Measurements from ENCODE around the gene MEI1.
"Not testable (repeated sequence)": the region's sequence is repeated elsewhere in the genome, so short reads cannot be mapped to it uniquely, and the experiment has no call there.

The MEI1 gene

DNA sequence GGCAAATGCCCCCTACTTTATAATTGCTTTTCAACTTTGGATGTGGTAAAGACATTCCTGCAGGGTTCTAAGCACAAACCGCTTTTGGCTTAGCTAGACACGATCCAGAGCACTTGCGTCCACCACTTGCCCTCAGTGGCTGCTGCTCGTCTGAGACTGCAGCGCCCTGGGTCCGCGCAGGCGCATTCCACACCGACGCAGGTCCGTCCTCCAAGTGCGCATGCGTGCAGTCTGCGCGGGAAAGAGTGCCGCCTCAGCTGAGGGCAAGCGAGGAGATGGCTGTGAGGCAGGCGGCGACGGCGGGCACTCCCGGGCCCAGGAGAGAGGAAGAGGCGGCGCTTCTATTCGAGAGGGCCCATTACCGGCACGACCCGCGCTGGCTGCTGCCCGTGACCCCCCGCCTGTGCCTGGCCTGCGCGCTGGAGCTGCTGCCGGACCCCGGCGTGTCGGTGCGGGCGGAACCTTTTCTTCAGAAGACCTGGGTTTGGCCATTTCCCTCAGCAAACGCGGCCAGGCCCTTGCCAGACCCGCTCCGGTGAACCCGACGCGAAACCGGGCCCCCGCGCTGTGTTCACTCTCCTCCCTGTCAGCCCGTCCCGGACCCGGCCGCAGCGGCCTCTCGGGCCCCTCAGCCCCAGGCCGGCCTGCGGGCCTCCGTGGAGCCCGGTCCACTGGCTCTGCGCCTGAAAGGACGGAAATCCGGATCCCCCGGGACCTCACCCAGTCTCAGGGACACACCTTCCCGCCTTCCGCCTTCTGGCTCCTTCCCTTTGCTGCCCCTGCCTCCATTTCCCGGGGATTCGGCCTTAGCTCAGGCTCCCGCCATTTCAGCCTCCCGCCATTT is at the start of gene MEI1:
MEI1 (plus strand) TSS at position 240 of the 844 bp plus-strand sequence; CDS start at position 276, 36 bp downstream.
- DNase-seq = no peak

GRCh38 chr22:41650229-41650628 is 49.1 kb upstream of the MEI1 start:
- no peak for DNase-seq

DNA sequence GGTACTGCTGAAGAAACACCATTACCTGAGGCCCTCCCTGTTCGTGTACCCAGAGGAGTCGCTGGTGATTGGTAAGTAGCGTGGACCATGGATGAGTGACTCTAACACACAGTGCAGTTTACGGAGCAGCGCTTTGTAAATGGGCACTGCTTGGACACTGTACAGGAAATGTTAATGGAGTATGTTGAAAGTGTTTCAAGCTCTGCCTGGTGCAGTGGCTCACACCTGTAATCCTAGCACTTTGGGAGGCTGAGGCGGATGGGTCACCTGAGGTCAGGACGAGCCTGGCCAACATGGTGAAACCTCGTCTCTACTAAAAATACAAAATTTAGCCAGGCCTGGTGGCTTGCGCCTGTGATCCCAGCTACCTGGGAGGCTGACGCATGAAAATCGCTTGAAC is 48.5 kb upstream of the MEI1 start:
- no peak for DNase-seq

DNA sequence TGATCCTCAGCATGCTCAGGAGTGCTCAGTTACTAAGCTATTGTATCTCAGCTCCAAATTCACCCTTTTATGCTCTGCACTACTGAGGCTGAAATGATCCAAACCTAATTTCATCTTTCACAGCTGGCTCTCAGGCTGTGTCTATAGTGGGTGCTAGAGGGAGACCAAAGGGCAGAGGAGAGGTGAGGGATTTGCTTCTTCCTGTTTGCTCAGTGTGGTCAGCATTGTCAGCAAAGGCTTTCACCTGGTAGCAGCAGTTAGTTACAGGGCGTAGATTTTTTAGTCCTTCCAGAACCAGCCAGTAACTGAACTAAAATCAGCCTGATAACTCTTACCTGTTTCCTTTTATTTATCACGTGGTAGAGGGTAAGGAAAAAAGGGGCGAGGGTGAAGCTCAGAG is 45.0 kb upstream of the MEI1 start:
- DNase-seq = no peak

GRCh38 chr22:41656556-41656955 is 42.7 kb upstream of the MEI1 start:
- no peak for DNase-seq

GRCh38 chr22:41657709-41658108 is 41.6 kb upstream of the MEI1 start:
- no peak for DNase-seq

- no peak for DNase-seq
These were observed 40.4 kb upstream of the MEI1 start for GRCh38 chr22:41658869-41659268.

GRCh38 chr22:41659941-41660340 is 39.4 kb upstream of the MEI1 start:
- DNase-seq = no peak

GRCh38 chr22:41660416-41660815 is 38.9 kb upstream of the MEI1 start:
- DNase-seq = no peak

- no peak for DNase-seq
These were observed 38.2 kb upstream of the MEI1 start for GRCh38 chr22:41661088-41661487.

GRCh38 chr22:41661713-41662112 is 37.6 kb upstream of the MEI1 start:
- DNase-seq = no peak

DNA sequence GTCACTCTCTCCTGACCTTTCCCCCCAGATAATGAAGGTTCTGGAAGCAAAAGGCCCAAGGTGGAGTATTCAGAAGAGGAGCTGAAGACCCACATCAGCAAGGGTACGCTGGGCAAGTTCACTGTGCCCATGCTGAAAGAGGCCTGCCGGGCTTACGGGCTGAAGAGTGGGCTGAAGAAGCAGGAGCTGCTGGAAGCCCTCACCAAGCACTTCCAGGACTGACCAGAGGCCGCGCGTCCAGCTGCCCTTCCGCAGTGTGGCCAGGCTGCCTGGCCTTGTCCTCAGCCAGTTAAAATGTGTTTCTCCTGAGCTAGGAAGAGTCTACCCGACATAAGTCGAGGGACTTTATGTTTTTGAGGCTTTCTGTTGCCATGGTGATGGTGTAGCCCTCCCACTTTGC is 35.7 kb upstream of the MEI1 start:
- not testable (repeated sequence) for DNase-seq

GRCh38 chr22:41664490-41664889 is 34.8 kb upstream of the MEI1 start:
- DNase-seq = no peak

GRCh38 chr22:41664951-41665350 is 34.4 kb upstream of the MEI1 start:
- DNase-seq = no peak

DNA sequence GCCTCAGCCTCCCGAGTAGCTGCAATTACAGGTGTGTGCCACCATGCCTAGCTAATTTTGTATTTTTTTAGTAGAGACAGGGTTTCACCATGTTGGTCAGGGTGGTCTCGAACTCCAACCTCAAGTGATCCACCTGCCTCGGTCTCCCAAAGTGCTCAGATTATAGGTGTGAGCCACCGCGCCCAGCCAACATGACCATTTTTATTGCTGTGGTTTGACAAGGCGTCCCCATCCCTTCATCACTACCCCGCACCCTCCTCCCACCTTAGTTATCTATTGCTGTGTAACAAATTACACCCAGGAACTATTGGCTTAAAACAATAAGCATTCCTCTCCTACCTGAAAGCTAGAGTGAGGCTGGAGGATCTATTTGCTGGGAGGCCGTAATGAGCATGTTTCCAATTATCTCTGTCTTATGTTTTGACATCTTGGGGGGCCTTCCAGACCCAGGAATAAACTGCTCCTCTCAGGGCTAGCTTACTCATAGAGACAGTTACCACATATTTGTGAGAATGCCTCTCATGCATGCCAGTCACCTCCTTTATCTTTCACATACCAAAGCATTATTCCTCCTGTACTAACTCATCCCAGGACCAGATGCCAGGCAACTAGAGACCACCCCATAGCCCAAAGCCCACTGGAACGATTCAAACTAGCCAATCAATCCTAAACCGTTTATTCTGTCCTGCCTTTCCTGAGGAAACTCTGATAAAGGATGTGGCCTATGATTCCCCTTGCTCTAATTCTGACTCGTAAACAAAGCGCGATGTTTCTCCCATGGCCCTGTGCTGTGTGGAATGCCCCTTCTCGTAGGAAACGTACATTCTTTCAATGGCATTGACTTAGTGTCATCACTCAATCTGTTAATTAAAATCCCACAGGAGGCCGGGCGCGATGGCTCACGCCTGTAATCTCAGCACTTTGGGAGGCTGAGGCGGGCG is 30.1 kb upstream of the MEI1 start:
- DNase-seq = no peak

DNA sequence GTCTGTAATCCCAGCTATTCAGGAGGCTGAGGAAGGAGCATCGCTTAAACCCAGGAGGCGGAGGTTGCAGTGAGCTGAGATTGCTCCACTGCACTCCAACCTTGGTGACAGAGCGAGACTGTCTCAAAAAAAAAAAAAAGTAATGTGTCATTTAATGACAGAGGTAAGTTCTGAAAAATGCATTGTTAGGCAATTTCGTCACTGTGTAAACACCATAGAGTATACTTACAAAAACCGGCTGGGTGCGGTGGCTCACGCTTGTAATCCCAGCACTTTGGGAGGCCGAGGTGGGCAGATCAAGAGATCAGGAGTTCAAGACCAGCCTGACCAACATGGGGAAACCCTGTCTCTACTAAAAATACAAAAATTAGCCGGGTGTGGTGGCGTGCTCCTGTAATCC is 27.2 kb upstream of the MEI1 start:
- not testable (repeated sequence) for DNase-seq

DNA sequence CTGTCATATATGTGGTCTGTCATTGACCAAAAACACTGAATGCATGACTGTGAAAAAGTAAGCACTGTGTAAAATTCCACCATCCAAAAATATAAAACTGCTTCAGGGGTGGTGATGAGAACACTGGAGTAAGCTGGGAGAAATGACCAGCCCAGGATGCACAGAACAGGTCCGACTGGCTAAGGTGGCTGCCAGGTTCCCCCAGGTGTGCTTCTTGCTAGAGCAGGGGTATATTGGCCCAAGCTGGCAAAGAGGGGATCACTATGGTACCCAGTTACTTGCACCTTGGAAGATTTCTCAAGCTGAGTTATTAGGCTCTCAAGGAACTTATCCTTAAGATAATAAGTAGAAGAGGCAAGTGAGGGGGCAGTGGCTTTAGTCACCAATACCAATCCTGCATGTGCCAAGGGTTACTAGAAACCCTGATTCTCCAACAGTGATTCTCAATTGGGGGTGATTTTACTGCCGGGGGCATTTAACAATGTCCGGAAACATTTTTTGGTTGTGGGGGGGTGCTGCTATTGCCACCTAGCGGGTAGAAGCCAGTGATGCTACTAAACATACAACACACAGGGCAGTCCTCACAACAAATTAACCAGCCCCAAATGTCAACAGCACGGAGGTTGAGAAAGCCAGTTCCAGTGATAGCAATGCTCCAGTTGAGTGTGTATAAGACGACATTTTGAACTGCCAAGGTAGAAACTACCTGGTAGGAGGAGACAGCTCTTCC is 26.4 kb upstream of the MEI1 start:
- DNase-seq = no peak

DNA sequence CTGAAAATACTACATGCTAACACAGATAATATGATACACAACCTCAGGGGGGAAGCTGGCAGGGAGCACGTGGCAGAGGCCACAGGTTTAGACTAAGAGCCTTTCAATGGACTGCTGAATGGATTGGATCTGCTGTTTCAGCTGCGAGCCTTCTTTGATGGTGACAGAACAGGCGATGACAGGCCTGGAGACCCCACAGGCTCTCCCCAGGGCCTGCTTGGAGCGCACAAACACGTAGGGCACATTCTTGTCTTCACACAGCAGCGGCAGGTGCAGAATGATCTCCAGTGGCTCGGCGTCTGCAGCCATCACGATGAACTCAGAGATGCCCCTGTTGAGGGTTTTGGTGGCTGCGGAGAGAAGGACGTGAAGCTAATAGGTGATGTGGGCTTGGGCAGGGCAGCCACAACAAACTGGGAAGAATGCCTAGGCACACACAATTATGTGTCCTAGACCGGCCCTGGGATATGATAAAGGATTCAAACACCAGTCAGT is 24.4 kb upstream of the MEI1 start:
- no peak for DNase-seq

- no peak for DNase-seq
These were observed 23.2 kb upstream of the MEI1 start for GRCh38 chr22:41676134-41676533.

DNA sequence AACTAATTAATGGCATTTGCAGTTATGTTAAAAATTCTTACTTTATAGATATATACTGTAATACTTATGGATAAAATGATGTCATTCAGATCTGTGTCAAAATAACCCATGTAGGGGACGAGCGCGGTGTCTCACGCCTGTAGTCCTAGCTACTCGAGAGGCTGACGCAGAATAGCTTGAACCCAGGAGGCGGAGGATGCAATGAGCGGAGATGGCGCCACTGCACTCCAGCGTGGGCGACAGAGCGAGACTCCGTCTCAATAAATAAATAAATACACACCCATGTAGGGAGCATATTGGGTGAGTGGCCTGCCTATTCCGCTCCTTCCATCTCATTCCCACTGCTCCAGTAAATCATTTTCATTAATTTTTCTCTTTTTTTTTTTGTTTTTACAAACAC is 17.7 kb upstream of the MEI1 start:
- no peak for DNase-seq

DNA sequence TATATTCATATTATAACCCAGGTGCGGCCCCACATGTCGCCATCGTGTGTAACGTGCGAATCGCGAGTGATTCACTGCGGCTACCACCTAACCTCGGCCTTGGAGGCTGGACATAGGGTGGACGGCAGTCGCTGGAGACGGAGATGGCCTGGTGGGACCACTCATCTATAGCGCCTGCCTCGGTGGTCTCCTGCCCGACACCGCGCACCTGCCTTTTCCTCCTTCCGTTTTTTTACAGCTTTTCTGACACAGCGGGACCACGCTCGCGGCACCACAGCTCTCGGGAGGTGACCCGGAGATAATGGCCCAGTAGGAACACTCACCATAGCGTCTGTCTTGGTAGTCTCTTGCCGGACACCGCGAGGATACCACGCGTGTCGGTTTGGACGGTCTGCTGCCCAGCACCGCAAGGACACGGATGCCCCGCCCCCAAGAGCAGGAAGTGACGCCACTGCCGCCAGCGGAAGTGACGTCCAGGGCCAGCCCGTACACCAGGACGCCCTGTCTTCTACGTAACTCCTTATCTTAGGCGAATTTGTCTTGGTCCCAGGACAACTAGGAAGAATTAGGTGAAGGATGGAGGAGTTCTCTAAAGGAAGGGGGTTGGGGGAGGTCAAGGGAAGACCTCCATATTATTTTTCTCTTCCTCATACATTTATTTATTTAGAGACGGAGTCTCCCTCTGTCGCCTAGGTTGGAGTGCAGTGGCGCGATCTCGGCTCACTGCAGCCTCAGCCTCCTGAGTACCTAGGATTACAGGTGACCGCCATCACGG is 17.1 kb upstream of the MEI1 start:
- peak; percentile 61 for DNase-seq

DNA sequence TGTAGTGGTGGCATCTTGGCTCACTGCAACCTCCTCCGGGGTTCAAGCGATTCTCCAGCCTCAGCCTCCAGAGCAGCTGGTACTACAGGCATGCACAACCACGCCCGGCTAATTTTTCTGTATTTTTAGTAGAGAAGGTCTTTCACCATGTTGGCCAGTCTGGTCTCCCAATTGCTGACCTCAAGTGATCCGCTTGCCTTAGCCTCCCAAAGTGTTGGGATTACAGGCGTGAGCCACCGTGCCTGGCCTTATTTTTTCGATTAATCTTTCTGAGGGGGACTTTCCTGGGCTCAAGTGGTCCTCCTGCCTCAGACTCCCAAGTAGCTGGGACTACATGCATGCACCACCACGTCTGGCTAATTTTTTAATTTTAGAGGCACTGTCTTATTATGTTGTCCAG is 16.3 kb upstream of the MEI1 start:
- DNase-seq = no peak
